Uterus (tissue), 2 donors: ENCODE measurements around the gene LCORL.

Source experiments
- POLR2A ChIP-seq, 2 donors: fragments of 450-650 bp; IDR thresholded peaks; one replicate each; pipeline ENCODE4 v1.6.1; 2016; ENCODE audit warnings: antibody characterized with exemption in 2 of 2, mild to moderate bottlenecking in 1 of 2, moderate library complexity in 1 of 2
- TF ChIP-seq, protein P1 (sequence below), 4 experiments: fragments of 200-600 bp in 2 of 4; fragments of 450-650 bp in 2 of 4; sonication (generic) in 2 of 4; IDR thresholded peaks; one replicate each; pipeline ENCODE4 v1.5.1; 2016 to 2019; ENCODE audit warnings: antibody characterized with exemption in 4 of 4, mild to moderate bottlenecking in 2 of 4, moderate library complexity in 1 of 4

- no peak for TF ChIP-seq POLR2A (IDR thresholded peaks at IDR 0.05)
- TF ChIP-seq, protein P1, sequence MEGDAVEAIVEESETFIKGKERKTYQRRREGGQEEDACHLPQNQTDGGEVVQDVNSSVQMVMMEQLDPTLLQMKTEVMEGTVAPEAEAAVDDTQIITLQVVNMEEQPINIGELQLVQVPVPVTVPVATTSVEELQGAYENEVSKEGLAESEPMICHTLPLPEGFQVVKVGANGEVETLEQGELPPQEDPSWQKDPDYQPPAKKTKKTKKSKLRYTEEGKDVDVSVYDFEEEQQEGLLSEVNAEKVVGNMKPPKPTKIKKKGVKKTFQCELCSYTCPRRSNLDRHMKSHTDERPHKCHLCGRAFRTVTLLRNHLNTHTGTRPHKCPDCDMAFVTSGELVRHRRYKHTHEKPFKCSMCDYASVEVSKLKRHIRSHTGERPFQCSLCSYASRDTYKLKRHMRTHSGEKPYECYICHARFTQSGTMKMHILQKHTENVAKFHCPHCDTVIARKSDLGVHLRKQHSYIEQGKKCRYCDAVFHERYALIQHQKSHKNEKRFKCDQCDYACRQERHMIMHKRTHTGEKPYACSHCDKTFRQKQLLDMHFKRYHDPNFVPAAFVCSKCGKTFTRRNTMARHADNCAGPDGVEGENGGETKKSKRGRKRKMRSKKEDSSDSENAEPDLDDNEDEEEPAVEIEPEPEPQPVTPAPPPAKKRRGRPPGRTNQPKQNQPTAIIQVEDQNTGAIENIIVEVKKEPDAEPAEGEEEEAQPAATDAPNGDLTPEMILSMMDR (IDR thresholded peaks at IDR 0.05), result no peak
Measured at GRCh38 chr4:17932041-17932440, 89.5 kb downstream of the LCORL start.
